H1 (cell line): ENCODE measurements around the gene KIAA0513. TPM values are rescaled to one million over a fixed set of nuclear protein-coding genes. Genes with fewer than 3 reads are reported as not detected.

Experiments used
- CTCF ChIA-PET: fragments of 300-600 bp; sonication (Branson Sonifier 250); formaldehyde crosslinking; loops from one replicate; lab custom pipeline; 2021; ENCODE audit not compliant: partially characterized antibody; lab: Charles Lee
- POLR2A ChIA-PET: fragments of 300-600 bp; sonication (Branson Sonifier 250); formaldehyde crosslinking; loops from one replicate; lab custom pipeline; 2021; ENCODE audit warnings: inconsistent platforms; ENCODE audit not compliant: partially characterized antibody; lab: Charles Lee
- DNase-seq, 2 experiments: peaks; one replicate each; pipeline versions ENCODE4 v3.0.0 to v3.0.0-alpha.2; 2010 to 2022; ENCODE audit warnings: low spot score in 2 of 2, low read depth in 1 of 2, mixed read lengths in 1 of 2
- FAIRE-seq: peaks from 2 replicates; lab custom pipeline; 2011; peaks lifted over from hg19 to GRCh38; lab: Jason Lieb, UNC
- H2AFZ ChIP-seq: 2 replicates; pipeline ENCODE4 v1.8.1; 2012; ENCODE audit warnings: low read length, inconsistent platforms
- H2AK5ac ChIP-seq: 2 replicates; pipeline ENCODE4 v1.6.1; 2013; ENCODE audit warnings: low read depth, low read length
- H2BK120ac ChIP-seq: replicated peaks from 2 replicates; pipeline ENCODE3; 2013; ENCODE audit warnings: low read depth, low read length, inconsistent platforms
- H2BK12ac ChIP-seq: 2 replicates; pipeline ENCODE4 v1.6.1; 2013; ENCODE audit warnings: low read depth, low read length
- H2BK15ac ChIP-seq: 2 replicates; pipeline ENCODE4 v1.6.1; 2013; ENCODE audit warnings: low read length
- H2BK20ac ChIP-seq: 2 replicates; pipeline ENCODE4 v1.6.1; 2013; ENCODE audit warnings: low read length
- H2BK5ac ChIP-seq: 2 replicates; pipeline ENCODE4 v1.6.1; 2013; ENCODE audit warnings: low read depth, low read length
- H3K14ac ChIP-seq: 2 replicates; pipeline ENCODE4 v1.6.1; 2013; ENCODE audit warnings: inconsistent platforms; ENCODE audit not compliant: insufficient read length
- H3K18ac ChIP-seq: 2 replicates; pipeline ENCODE4 v1.6.1; 2013; ENCODE audit warnings: low read length; ENCODE audit errors: extremely low read depth
- H3K23ac ChIP-seq: 2 replicates; pipeline ENCODE4 v1.6.1; 2013; ENCODE audit warnings: inconsistent platforms; ENCODE audit not compliant: insufficient read length
- H3K23me2 ChIP-seq: 2 replicates; pipeline ENCODE4 v1.6.1; 2013; ENCODE audit warnings: low read depth, low read length
- H3K27ac ChIP-seq: 2 replicates; pipeline ENCODE4 v1.6.1; 2011; ENCODE audit warnings: low read depth, low read length, inconsistent platforms
- H3K27me3 ChIP-seq, 4 experiments: replicated peaks in 1 of 4; 1 replicate in 1 of 4; 2 replicates in 3 of 4; pipeline versions ENCODE4 v1.6.1 to v1.8.1; 2011 to 2013; ENCODE audit warnings: low read length in 3 of 4, mild to moderate bottlenecking in 3 of 4, inconsistent platforms in 2 of 4, mixed read lengths in 2 of 4, moderate library complexity in 1 of 4; ENCODE audit not compliant: control insufficient read depth in 3 of 4, insufficient read depth in 3 of 4; ENCODE audit errors: extremely low read depth in 1 of 4
- H3K36me3 ChIP-seq, 4 experiments: 2 replicates each; pipeline versions ENCODE4 v1.6.1 to v1.8.1; 2011 to 2013; ENCODE audit warnings: mild to moderate bottlenecking in 4 of 4, low read length in 3 of 4, moderate library complexity in 2 of 4, control low read depth in 1 of 4, inconsistent platforms in 1 of 4; ENCODE audit not compliant: insufficient read depth in 4 of 4, control insufficient read depth in 2 of 4
- H3K4ac ChIP-seq: replicated peaks from 2 replicates; pipeline ENCODE3; 2013; ENCODE audit warnings: low read length, low read depth, mixed read lengths, inconsistent platforms; ENCODE audit not compliant: insufficient read length
- H3K4me1 ChIP-seq, 4 experiments: replicated peaks in 1 of 4; 1 replicate in 1 of 4; 2 replicates in 3 of 4; pipeline versions ENCODE4 v1.6.1 to v1.8.1; 2011 to 2013; ENCODE audit warnings: low read length in 3 of 4, inconsistent platforms in 2 of 4, mixed read lengths in 1 of 4; ENCODE audit not compliant: insufficient read depth in 4 of 4, control insufficient read depth in 3 of 4
- H3K4me2 ChIP-seq, 2 experiments: 2 replicates each; pipeline versions ENCODE4 v1.6.1 to v1.8.1; 2011 to 2013; ENCODE audit warnings: low read depth in 2 of 2, low read length in 2 of 2, control low read depth in 1 of 2, inconsistent platforms in 1 of 2, mild to moderate bottlenecking in 1 of 2; ENCODE audit not compliant: insufficient read depth in 1 of 2
- H3K4me3 ChIP-seq, 4 experiments: fragments of 200-600, 300-600 bp in 1 of 4; sonication (generic), shearing (Covaris generic), sonication (Bioruptor Twin) in 1 of 4; 2 replicates each; pipeline versions ENCODE4 v1.5.1 to v1.8.1; 2011 to 2016; ENCODE audit warnings: low read length in 4 of 4, low read depth in 3 of 4, control low read depth in 2 of 4, inconsistent platforms in 2 of 4, mild to moderate bottlenecking in 2 of 4, mixed read lengths in 1 of 4, moderate library complexity in 1 of 4; ENCODE audit not compliant: insufficient read depth in 2 of 4; ENCODE audit errors: extremely low read depth in 1 of 4
- H3K56ac ChIP-seq: replicated peaks from 2 replicates; pipeline ENCODE3; 2013; ENCODE audit warnings: low read depth, mild to moderate bottlenecking, mixed read lengths, low read length, inconsistent platforms; ENCODE audit not compliant: insufficient read length
- H3K79me1 ChIP-seq: 2 replicates; pipeline ENCODE4 v1.6.1; 2013; ENCODE audit warnings: low read depth, low read length, control low read depth
- H3K79me2 ChIP-seq, 2 experiments: 2 replicates each; pipeline versions ENCODE4 v1.6.1 to v1.8.1; 2012 to 2013; ENCODE audit warnings: low read length in 2 of 2, mild to moderate bottlenecking in 2 of 2, inconsistent platforms in 1 of 2; ENCODE audit not compliant: insufficient read depth in 2 of 2, control insufficient read depth in 1 of 2
- H3K9ac ChIP-seq, 4 experiments: replicated peaks in 1 of 4; 1 replicate in 1 of 4; 2 replicates in 3 of 4; pipeline versions ENCODE4 v1.6.1 to v1.8.1; 2011 to 2013; ENCODE audit warnings: low read depth in 3 of 4, low read length in 3 of 4, control low read depth in 2 of 4, mild to moderate bottlenecking in 2 of 4, moderate library complexity in 2 of 4, inconsistent platforms in 1 of 4; ENCODE audit errors: extremely low read depth in 1 of 4
- H3K9me3 ChIP-seq, 2 experiments: 2 replicates each; pipeline versions ENCODE4 v1.6.1 to v1.8.1; 2012 to 2013; ENCODE audit warnings: mild to moderate bottlenecking in 2 of 2, moderate library complexity in 2 of 2, control low read depth in 1 of 2, inconsistent platforms in 1 of 2, low read depth in 1 of 2, low read length in 1 of 2, mixed read lengths in 1 of 2; ENCODE audit not compliant: insufficient read depth in 2 of 2
- H4K20me1 ChIP-seq, 2 experiments: replicated peaks in 1 of 2; 2 replicates each; pipeline versions ENCODE3 to v1.8.1; 2011 to 2013; ENCODE audit warnings: inconsistent platforms in 2 of 2, low read length in 2 of 2, mild to moderate bottlenecking in 1 of 2; ENCODE audit not compliant: insufficient read depth in 2 of 2, control insufficient read depth in 1 of 2
- H4K5ac ChIP-seq: 2 replicates; pipeline ENCODE4 v1.6.1; 2013; ENCODE audit warnings: low read length, low read depth, mixed read lengths, inconsistent platforms; ENCODE audit not compliant: insufficient read length
- H4K8ac ChIP-seq: 2 replicates; pipeline ENCODE4 v1.8.0; 2013; ENCODE audit warnings: mild to moderate bottlenecking, moderate library complexity, low read length, inconsistent platforms; ENCODE audit not compliant: insufficient read depth; ENCODE audit errors: extremely low read depth
- H4K91ac ChIP-seq: replicated peaks from 2 replicates; pipeline ENCODE3; 2013; ENCODE audit warnings: low read length, mixed read lengths, inconsistent platforms; ENCODE audit not compliant: insufficient read length
- EP300 ChIP-seq, 2 experiments: IDR thresholded peaks; 1 replicate in 1 of 2; 2 replicates in 1 of 2; pipeline ENCODE4 v1.6.1; 2011 to 2012; ENCODE audit warnings: low read depth in 2 of 2, low read length in 2 of 2, mild to moderate bottlenecking in 2 of 2, borderline replicate concordance in 1 of 2, inconsistent platforms in 1 of 2, moderate library complexity in 1 of 2
- KDM4A ChIP-seq: IDR thresholded peaks from one replicate; pipeline ENCODE4 v1.7.1; 2012; ENCODE audit warnings: low read depth, mild to moderate bottlenecking, moderate library complexity, low read length, inconsistent platforms; ENCODE audit not compliant: severe bottlenecking
- KDM5A ChIP-seq: fragments of 200-600 bp; IDR thresholded peaks from 2 replicates; pipeline ENCODE4 v1.7.1; 2012; ENCODE audit warnings: mild to moderate bottlenecking, low read length, inconsistent platforms, mixed read lengths
- MAFK ChIP-seq: IDR thresholded peaks from 2 replicates; pipeline ENCODE4 v1.6.1; 2012; ENCODE audit warnings: low read depth, mild to moderate bottlenecking, improper control_type of control experiment, low read length
- RBBP5 ChIP-seq: IDR thresholded peaks from 2 replicates; pipeline ENCODE4 v1.7.1; 2012; ENCODE audit warnings: low read depth, mild to moderate bottlenecking, inconsistent platforms, low read length, moderate library complexity, borderline replicate concordance
- SAP30 ChIP-seq: fragments of 300-600 bp; sonication (generic); IDR thresholded peaks from 2 replicates; pipeline ENCODE4 v1.7.1; 2012; ENCODE audit warnings: low read length, moderate library complexity, mild to moderate bottlenecking, inconsistent platforms; ENCODE audit not compliant: insufficient read depth, insufficient replicate concordance
- SIN3A ChIP-seq, 2 experiments: IDR thresholded peaks in 1 of 2; conservative IDR thresholded peaks in 1 of 2; 2 replicates each; pipeline ENCODE4 v1.6.1; 2011 to 2012; ENCODE audit warnings: low read length in 2 of 2, improper control_type of control experiment in 1 of 2, low read depth in 1 of 2, mild to moderate bottlenecking in 1 of 2
- SP2 ChIP-seq: IDR thresholded peaks from 2 replicates; pipeline ENCODE4 v1.6.1; 2012; ENCODE audit warnings: mild to moderate bottlenecking, low read length, inconsistent platforms
- WGBS, 2 experiments: shearing (Covaris generic) in 1 of 2; methylation state at CpG; one replicate each; pipeline versions ENCODE4 v1.1.6 to v1.1.7; 2013 to 2015; ENCODE audit warnings: low lambda C conversion rate in 2 of 2, mixed read lengths in 2 of 2, inconsistent platforms in 1 of 2, low coverage in 1 of 2, missing lambda C conversion rate in 1 of 2; ENCODE audit not compliant: insufficient replicate concordance in 2 of 2, insufficient coverage in 1 of 2, insufficient read length in 1 of 2; ENCODE audit errors: extremely low coverage in 1 of 2, missing lambda C conversion rate in 1 of 2; 5-methylcytosine and 5-hydroxymethylcytosine counted together
- polyA plus RNA-seq, 7 experiments: library from polyadenylated mRNA; depleted of rRNA in 3 of 7; stranded (reverse) in 5 of 7; unstranded in 2 of 7; fragments of >200 nt in 5 of 7; fragments of 200-250 nt in 2 of 7; gene quantifications; 1 replicate in 5 of 7; 2 replicates in 1 of 7; 4 replicates in 1 of 7; pipeline versions ENCODE4 v1.2.1 to v1.2.3, GENCODE V29; 2011 to 2013; ENCODE audit warnings: missing spikeins in 2 of 7, mixed read lengths in 2 of 7
- total RNA-seq: library from RNA; stranded (reverse); fragmentation: NEBNext Ultra II Directional; extraction: Animal tissue kit (Norgen Biotek cat#: 25700); gene quantifications from 2 replicates; pipeline ENCODE4 v1.2.1, GENCODE V29; 2021
- TF ChIP-seq, protein P1 (sequence below): IDR thresholded peaks from 2 replicates; pipeline ENCODE4 v1.6.1; 2011; ENCODE audit warnings: low read length, improper control_type of control experiment

The KIAA0513 gene
- total and polyA plus RNA-seq, 2 of the 8 experiments (the other 6 are each of a cell fraction or from before 2014, with no cell fraction given), result 2.1 to 6.1 TPM

DNA sequence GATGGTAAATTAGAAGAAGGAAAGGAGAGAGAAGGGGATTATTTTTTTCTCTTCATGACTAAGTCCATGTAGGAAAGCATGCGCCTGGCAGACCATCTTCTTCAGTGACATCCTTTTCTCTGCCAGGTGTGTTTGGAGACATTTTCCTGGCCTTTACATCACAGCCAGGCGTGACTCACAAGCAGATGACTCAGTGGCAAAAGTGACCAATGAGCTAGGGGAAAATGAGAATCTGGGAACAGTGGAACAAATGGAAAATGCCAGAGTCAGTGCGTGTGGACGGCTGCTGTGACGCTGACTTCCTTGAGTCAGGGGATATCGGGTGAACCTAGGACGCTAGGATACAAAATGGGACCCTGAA is 9.4 kb downstream of the KIAA0513 start:
- POLR2A ChIA-PET, result no interaction called here
- H2AK5ac ChIP-seq, result no peak overlapping the region
- 90% methylated on average over 7 of the region's 7 CpGs; no CpG with 5 or more reads in 1 of the 2 experiments for WGBS, 2 experiments

More for the DNA sequence above, 9.4 kb downstream of the KIAA0513 start:
- H2AFZ ChIP-seq, result no peak overlapping the region
- H3K18ac ChIP-seq, result no peak overlapping the region
- H2BK20ac ChIP-seq, result no peak overlapping the region
- no peak overlapping the region for H3K4me3 ChIP-seq
- H3K9ac ChIP-seq, result no peak overlapping the region
- H3K4ac ChIP-seq, result no peak overlapping the region
- H2BK5ac ChIP-seq, result no peak overlapping the region
- H2BK12ac ChIP-seq, result no peak overlapping the region
- TF ChIP-seq SIN3A (conservative IDR thresholded peaks at IDR 0.05 in 1 of 2, IDR thresholded peaks at IDR 0.05 in 1 of 2; ENCODE audit: low read depth in 1 of 2, low read length in 2 of 2) (no peak), SAP30 (no peak), KDM5A (no peak), RBBP5 (no peak), SP2 (no peak), MAFK (no peak), EP300 (IDR thresholded peaks at IDR 0.05; ENCODE audit: borderline replicate concordance in 1 of 2, low read depth in 2 of 2, low read length in 2 of 2) (no peak), KDM4A (no peak)
- TF ChIP-seq, protein P1, sequence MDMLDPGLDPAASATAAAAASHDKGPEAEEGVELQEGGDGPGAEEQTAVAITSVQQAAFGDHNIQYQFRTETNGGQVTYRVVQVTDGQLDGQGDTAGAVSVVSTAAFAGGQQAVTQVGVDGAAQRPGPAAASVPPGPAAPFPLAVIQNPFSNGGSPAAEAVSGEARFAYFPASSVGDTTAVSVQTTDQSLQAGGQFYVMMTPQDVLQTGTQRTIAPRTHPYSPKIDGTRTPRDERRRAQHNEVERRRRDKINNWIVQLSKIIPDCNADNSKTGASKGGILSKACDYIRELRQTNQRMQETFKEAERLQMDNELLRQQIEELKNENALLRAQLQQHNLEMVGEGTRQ, result no peak
- H4K8ac ChIP-seq, result no peak overlapping the region
- FAIRE-seq, result no peak
- H3K14ac ChIP-seq, result no peak overlapping the region
- no peaks in the 10 kb centered on the region for H3K9me3 ChIP-seq
- no peaks in the 10 kb centered on the region; a peak in 1 of 7 replicates for H3K27me3 ChIP-seq
- H3K79me2 ChIP-seq, result no peaks in the 10 kb centered on the region
- H4K91ac ChIP-seq, result no peak overlapping the region
- no peaks in the 10 kb centered on the region for H3K36me3 ChIP-seq
- no peak overlapping the region for H3K56ac ChIP-seq
- no peaks in the 10 kb centered on the region for H3K23me2 ChIP-seq
- peaks cover 0 to 2% (median 0%) of the 10 kb centered on the region in 4 experiments; a peak in 2 of 7 replicates for H3K4me1 ChIP-seq
- no peak for DNase-seq
- no peak overlapping the region for H3K23ac ChIP-seq
- H3K27ac ChIP-seq, result no peak overlapping the region
- H3K79me1 ChIP-seq, result no peaks in the 10 kb centered on the region; the same call in 1 of the 2 replicates
- H3K4me2 ChIP-seq, result no peak overlapping the region
- CTCF ChIA-PET, result interaction anchor here (1.5 to 2.1 kb wide), 3 partner anchors 9 to 21 kb away, joined by 3 to 7 read pairs (median 4); partner anchors contain the start of gene KIAA0513
- no peak overlapping the region for H2BK15ac ChIP-seq
- H4K5ac ChIP-seq, result no peak overlapping the region
- no peak overlapping the region for H2BK120ac ChIP-seq
- H4K20me1 ChIP-seq, result peaks cover 3 to 4% of the 10 kb centered on the region in 2 experiments
